Stimulated activated CD8-positive, alpha-beta memory T cell treated with anti-CD3 and anti-CD28 coated beads, Interleukin-12 subunit alpha, Interleukin-12 subunit beta, amount 100 ng/mL, for 4 hours (primary cell): ENCODE data around the gene ANKRD9.
"Not testable (repeated sequence)": the region's sequence is repeated elsewhere in the genome, so short reads cannot be mapped to it uniquely, and the experiment has no call there.

Source experiments
- DNase-seq: peaks from one replicate; pipeline ENCODE4 v3.0.0-alpha.2; 2020; ENCODE audit warnings: low read depth

Gene ANKRD9, protein sequence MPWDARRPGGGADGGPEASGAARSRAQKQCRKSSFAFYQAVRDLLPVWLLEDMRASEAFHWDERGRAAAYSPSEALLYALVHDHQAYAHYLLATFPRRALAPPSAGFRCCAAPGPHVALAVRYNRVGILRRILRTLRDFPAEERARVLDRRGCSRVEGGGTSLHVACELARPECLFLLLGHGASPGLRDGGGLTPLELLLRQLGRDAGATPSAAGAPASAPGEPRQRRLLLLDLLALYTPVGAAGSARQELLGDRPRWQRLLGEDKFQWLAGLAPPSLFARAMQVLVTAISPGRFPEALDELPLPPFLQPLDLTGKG

GRCh38 chr14:102509746-102510615 lies at the start of gene ANKRD9:
Gene ANKRD9 (minus strand): TSS chr14:102509776. CDS start chr14:102507889, 1,887 bp downstream.
- peak; percentile 81 for DNase-seq

DNA sequence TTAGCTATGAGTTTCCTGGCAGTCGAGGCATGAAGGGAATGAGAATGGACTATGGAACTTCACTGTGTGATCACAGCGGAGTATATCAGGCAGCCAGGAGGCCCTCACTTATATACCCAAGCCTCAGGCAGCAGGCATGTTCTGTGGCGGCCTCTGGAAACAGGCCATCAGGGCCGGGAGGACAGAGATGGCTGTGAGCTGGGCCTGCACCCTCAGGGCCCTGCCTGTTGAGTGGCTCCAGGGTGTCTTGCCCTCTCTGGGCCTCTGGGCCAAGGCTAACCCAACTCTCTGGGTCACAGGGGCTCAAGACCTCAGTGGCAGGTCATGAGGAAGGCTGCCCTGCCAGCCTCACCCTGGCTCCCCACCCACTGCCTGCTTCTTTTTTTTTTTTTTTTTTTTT lies 49.0 kb upstream of the ANKRD9 start:
- DNase-seq, result no peak

DNA sequence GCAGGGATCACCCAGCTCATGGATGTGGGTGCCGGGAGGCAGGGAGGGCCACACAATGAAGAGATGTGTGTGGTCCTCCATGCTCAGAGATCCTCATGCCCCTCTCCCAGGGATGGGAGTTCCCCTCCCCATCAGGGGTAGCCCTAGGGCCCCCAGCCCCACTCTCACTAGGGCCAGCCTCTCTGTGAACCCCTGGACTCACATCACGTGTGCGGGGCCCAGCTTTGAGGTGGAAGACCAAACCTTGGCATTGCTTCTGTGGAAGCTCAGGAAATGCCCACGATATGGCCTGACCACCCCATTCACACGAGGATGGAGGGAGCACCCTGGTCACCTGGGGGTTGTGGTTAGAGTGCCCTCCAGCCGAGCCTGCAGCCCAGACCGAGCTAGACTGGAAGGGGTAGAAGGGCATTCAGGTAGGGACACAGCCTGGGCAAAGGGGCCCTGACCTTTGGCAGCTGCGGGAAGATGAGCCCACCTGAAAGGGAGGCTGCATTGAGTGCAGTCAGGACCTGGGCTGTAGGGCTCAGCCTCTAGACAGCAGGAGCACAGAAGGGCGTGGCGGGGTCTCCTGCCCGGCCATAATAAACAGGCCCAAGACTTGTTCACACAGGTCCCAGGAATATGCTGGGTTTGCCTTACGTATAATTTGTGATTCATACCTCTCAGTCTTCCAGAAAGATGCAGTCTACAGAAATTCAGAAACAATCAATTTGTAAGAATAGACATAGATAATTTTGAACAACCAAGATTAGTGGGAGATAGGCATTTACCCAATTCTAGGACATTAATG lies 48.1 kb upstream of the ANKRD9 start:
- DNase-seq, result no peak

- DNase-seq, result no peak
These were observed 46.6 kb upstream of the ANKRD9 start for GRCh38 chr14:102556098-102556677.

GRCh38 chr14:102554821-102555819 lies 45.5 kb upstream of the ANKRD9 start:
- peak; percentile 41 for DNase-seq

GRCh38 chr14:102551995-102552705 lies 42.6 kb upstream of the ANKRD9 start:
- no peak for DNase-seq

- not testable (repeated sequence) for DNase-seq
These were observed 41.4 kb upstream of the ANKRD9 start for GRCh38 chr14:102550927-102551401.

GRCh38 chr14:102548616-102549240 lies 39.2 kb upstream of the ANKRD9 start:
- DNase-seq, result no peak

GRCh38 chr14:102545461-102546265 lies 36.1 kb upstream of the ANKRD9 start:
- DNase-seq, result no peak

GRCh38 chr14:102544747-102545460 lies 35.3 kb upstream of the ANKRD9 start:
- no peak for DNase-seq

DNA sequence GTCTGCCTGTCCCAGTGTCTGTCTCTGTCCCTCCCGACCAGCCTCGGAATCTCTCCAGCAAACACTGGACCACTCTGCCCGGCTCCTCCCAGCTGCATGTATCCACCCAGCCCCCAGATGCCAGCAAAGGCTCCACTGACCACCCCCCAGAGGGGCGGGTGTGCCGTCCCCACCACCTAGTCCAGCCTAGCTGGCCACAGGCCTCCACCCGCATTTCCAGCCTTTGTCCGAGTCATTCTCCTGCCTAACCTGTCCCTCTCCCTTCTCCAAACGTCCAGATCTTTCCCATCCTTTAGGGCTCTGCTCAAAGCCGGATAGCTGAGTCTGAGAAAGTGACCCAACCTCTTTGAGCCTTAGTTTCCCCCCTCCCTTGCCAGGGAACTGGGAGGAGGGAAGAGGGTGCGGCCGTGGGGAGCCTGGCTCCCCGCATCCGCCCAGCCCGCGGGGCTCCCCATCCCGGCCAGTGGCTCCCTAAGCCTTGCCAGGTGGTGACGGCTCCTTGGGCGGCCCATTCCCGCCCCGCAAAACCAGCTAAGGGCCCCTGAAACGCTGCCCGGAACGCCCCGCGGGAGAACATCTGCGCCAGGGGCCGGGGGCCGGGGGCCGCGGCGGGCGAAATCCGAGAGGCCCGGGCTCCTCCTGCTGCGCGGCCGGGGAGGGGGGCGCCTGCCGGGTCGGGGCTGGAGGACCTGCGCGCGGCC lies 34.6 kb upstream of the ANKRD9 start:
- no peak for DNase-seq

GRCh38 chr14:102541771-102542170 lies 32.2 kb upstream of the ANKRD9 start:
- DNase-seq, result no peak

DNA sequence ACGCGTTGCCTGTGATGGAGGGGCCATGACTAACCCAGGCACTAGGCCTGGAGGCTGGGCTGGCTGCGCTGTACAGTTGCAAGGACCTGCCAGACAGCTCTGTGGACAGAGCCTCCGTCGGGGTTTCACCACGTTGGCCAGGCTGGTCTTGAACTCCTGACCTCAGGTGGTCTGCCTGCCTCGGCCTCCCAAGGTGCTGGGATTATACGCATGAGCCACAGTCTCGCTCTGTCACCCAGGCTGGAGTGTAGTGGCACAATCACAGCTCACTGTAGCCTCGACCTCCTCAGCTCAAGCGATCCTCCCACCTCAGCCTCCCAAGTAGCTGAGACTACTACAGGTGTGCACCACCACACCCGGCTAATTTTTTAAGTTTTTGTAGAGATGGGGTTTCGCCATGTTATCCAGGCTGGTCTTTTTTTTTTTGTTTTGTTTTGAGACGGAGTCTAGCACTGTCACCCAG lies 31.5 kb upstream of the ANKRD9 start:
- not testable (repeated sequence) for DNase-seq

- no peak for DNase-seq
These were observed 30.9 kb upstream of the ANKRD9 start for GRCh38 chr14:102540315-102541028.

DNA sequence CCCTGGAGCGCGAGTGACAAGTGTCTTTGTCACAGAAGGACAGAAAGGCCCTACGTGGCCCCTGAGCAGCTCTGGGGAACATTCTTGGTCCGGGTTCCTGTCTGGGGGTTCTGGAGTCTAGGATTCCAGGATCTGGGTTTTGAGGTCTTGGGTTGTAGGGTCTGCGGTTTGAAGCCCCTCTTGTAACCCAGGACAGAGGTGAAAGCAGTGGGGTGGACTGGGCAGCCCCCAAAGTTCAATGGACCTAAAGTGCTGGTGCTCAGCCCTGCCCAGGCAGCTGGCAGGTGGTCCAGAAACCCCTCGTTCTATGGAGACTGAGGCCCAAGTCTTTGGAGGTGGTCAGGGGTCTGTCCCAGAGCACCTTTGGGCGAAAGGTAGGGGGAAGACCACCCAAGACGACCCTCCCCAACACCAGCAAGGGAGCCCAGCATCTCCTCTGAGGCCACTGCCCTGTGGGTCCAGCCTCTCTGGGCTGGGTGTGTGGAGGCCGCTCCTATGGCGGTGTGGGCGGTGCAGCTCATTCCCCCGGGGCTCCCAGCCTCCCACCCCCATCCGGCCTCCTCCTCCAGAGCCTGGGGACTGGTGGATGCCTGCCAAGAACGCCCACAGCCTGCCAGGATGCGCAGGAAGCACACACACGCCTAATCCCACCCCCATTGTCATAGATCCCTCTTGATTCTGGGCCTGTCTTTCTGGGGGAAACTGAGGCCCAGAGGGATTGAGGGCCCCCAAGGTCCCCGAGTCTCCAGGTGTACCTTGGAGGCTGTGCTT lies 30.2 kb upstream of the ANKRD9 start:
- DNase-seq, result no peak
